HL-60 (cell line): Measurements from ENCODE around the gene GUCY1A2.
"Not testable (repeated sequence)": the region's sequence is repeated elsewhere in the genome, so short reads cannot be mapped to it uniquely, and the experiment has no call there.

Experiments used
- DNase-seq, 2 experiments: peaks; one replicate each; pipeline ENCODE4 v3.0.0-alpha.2; 2010 to 2020; ENCODE audit warnings: low read depth in 1 of 2, low spot score in 1 of 2
- H3K27ac ChIP-seq: fragments of 250-450 bp; sonication (Bioruptor Pico); replicated peaks from 2 replicates; pipeline ENCODE4 v1.5.1; 2020; ENCODE audit warnings: mild to moderate bottlenecking, moderate library complexity
- H3K27me3 ChIP-seq: fragments of 250-450 bp; sonication (Bioruptor Pico); 2 replicates; pipeline ENCODE4 v1.5.1; 2021; ENCODE audit warnings: mild to moderate bottlenecking, moderate library complexity; ENCODE audit not compliant: insufficient read depth, poor library complexity, severe bottlenecking
- H3K4me3 ChIP-seq: replicated peaks from 2 replicates; pipeline ENCODE4 v1.5.1; 2011; ENCODE audit warnings: mild to moderate bottlenecking, control low read depth, low read length; ENCODE audit not compliant: insufficient read depth
- GABPA ChIP-seq: IDR thresholded peaks from 2 replicates; pipeline ENCODE4 v1.6.1; 2012; ENCODE audit warnings: low read depth
- POLR2AphosphoS5 ChIP-seq: IDR thresholded peaks from 2 replicates; pipeline ENCODE4 v1.6.1; 2012; ENCODE audit warnings: low read depth
- SPI1 ChIP-seq: IDR thresholded peaks from 2 replicates; pipeline ENCODE4 v1.6.1; 2012; ENCODE audit warnings: low read depth, mild to moderate bottlenecking, borderline replicate concordance
- long read RNA-seq: library from polyadenylated mRNA; unstranded; transcript quantifications from one replicate; pipeline ENCODE4 v2.0.0, GENCODE V29; 2020
- TF ChIP-seq, protein P1 (sequence below): IDR thresholded peaks from 2 replicates; pipeline ENCODE4 v1.6.1; 2012; ENCODE audit warnings: low read depth; ENCODE audit not compliant: insufficient replicate concordance
- TF ChIP-seq, protein P2 (sequence below): IDR thresholded peaks from one replicate; pipeline ENCODE4 v1.5.1; 2011; ENCODE audit warnings: low read length, control low read depth, inconsistent platforms; ENCODE audit not compliant: insufficient read depth

The GUCY1A2 gene, protein sequence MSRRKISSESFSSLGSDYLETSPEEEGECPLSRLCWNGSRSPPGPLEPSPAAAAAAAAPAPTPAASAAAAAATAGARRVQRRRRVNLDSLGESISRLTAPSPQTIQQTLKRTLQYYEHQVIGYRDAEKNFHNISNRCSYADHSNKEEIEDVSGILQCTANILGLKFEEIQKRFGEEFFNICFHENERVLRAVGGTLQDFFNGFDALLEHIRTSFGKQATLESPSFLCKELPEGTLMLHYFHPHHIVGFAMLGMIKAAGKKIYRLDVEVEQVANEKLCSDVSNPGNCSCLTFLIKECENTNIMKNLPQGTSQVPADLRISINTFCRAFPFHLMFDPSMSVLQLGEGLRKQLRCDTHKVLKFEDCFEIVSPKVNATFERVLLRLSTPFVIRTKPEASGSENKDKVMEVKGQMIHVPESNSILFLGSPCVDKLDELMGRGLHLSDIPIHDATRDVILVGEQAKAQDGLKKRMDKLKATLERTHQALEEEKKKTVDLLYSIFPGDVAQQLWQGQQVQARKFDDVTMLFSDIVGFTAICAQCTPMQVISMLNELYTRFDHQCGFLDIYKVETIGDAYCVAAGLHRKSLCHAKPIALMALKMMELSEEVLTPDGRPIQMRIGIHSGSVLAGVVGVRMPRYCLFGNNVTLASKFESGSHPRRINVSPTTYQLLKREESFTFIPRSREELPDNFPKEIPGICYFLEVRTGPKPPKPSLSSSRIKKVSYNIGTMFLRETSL
- long read RNA-seq: 0 reads

- DNase-seq: no peak
- Histone ChIP-seq H3K27me3 (peaks cover 12% of the 10 kb centered on the region), H3K27ac (no peak within 1 kb of the TSS), H3K4me3 (peak within 1 kb of the TSS; percentile 43)
- TF ChIP-seq GABPA (no peak), POLR2AphosphoS5 (no peak), SPI1 (no peak)
- TF ChIP-seq, protein P1, sequence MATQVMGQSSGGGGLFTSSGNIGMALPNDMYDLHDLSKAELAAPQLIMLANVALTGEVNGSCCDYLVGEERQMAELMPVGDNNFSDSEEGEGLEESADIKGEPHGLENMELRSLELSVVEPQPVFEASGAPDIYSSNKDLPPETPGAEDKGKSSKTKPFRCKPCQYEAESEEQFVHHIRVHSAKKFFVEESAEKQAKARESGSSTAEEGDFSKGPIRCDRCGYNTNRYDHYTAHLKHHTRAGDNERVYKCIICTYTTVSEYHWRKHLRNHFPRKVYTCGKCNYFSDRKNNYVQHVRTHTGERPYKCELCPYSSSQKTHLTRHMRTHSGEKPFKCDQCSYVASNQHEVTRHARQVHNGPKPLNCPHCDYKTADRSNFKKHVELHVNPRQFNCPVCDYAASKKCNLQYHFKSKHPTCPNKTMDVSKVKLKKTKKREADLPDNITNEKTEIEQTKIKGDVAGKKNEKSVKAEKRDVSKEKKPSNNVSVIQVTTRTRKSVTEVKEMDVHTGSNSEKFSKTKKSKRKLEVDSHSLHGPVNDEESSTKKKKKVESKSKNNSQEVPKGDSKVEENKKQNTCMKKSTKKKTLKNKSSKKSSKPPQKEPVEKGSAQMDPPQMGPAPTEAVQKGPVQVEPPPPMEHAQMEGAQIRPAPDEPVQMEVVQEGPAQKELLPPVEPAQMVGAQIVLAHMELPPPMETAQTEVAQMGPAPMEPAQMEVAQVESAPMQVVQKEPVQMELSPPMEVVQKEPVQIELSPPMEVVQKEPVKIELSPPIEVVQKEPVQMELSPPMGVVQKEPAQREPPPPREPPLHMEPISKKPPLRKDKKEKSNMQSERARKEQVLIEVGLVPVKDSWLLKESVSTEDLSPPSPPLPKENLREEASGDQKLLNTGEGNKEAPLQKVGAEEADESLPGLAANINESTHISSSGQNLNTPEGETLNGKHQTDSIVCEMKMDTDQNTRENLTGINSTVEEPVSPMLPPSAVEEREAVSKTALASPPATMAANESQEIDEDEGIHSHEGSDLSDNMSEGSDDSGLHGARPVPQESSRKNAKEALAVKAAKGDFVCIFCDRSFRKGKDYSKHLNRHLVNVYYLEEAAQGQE: no peak
- TF ChIP-seq, protein P2, sequence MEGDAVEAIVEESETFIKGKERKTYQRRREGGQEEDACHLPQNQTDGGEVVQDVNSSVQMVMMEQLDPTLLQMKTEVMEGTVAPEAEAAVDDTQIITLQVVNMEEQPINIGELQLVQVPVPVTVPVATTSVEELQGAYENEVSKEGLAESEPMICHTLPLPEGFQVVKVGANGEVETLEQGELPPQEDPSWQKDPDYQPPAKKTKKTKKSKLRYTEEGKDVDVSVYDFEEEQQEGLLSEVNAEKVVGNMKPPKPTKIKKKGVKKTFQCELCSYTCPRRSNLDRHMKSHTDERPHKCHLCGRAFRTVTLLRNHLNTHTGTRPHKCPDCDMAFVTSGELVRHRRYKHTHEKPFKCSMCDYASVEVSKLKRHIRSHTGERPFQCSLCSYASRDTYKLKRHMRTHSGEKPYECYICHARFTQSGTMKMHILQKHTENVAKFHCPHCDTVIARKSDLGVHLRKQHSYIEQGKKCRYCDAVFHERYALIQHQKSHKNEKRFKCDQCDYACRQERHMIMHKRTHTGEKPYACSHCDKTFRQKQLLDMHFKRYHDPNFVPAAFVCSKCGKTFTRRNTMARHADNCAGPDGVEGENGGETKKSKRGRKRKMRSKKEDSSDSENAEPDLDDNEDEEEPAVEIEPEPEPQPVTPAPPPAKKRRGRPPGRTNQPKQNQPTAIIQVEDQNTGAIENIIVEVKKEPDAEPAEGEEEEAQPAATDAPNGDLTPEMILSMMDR: no peak
Measured at GRCh38 chr11:107018219-107018901, at the start of gene GUCY1A2. Gene GUCY1A2 (minus strand): TSS chr11:107018476. CDS start chr11:107018055, 421 bp downstream.

- Histone ChIP-seq H3K4me3 (no peak overlapping the region), H3K27me3 (no peaks in the 10 kb centered on the region), H3K27ac (no peak overlapping the region)
- TF ChIP-seq GABPA: no peak
- TF ChIP-seq POLR2AphosphoS5: no peak
- TF ChIP-seq, protein P2: no peak
- TF ChIP-seq, protein P1: no peak
- TF ChIP-seq SPI1: no peak
- no peak for DNase-seq
Measured at GRCh38 chr11:107054391-107054790, 36.1 kb upstream of the GUCY1A2 start.

DNA sequence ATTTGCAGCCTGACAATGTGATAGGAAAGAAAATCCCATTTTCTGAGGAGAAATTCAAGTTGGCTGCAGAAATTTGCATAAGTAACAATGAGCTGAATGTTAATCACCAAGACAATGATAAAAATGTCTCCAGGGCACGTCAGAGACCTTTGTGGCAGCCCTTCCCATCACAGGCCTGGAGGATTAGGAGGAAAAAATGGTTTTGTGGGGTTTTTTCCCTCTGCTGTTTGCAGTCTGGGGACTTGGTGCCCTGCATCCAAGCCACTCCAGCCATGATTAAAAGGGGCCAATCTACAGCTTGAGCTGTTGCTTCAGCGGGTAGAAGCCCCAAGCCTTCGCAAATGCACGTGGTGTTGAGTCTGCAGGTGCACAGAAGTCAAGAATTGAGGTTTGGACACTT, 33.1 kb upstream of the GUCY1A2 start:
- not testable (repeated sequence) for H3K27ac ChIP-seq, H3K27me3 ChIP-seq, DNase-seq, H3K4me3 ChIP-seq

DNA sequence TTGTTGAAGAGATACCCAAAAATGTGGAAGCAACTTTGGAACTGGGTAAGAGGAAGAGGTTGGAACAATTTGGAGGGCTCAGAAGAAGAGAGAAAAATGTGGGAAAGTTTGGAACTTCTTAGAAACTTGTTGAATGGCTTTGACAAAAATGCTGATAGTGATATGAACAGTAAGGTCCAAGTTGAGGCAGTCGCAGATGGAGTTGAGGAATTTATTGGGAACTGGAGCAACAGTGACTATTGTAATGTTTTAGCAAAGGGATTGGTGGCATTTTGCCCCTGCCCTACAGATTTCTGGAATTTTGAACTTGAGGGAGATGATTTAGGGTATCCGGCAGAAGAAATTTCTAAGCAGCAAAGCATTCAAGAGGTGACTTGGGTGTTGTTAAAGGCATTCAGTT, 32.6 kb upstream of the GUCY1A2 start:
- not testable (repeated sequence) for H3K27me3 ChIP-seq, DNase-seq, H3K4me3 ChIP-seq, H3K27ac ChIP-seq
